Parathyroid adenoma (tissue), 2 donors: Measurements from ENCODE around the gene SHH.

Source experiments
- H2AFZ ChIP-seq: fragments of 300-600 bp; sonication (generic); one replicate; pipeline ENCODE4 v1.7.0; 2017; ENCODE audit warnings: antibody characterized with exemption, mild to moderate bottlenecking
- H3K27ac ChIP-seq: fragments of 300-600 bp; sonication (generic); one replicate; pipeline ENCODE4 v1.7.0; 2017
- H3K27me3 ChIP-seq: fragments of 300-600 bp; sonication (generic); one replicate; pipeline ENCODE4 v1.7.0; 2017; ENCODE audit warnings: low read length; ENCODE audit not compliant: control insufficient read depth, insufficient read depth
- H3K36me3 ChIP-seq: fragments of 300-600 bp; sonication (generic); one replicate; pipeline ENCODE4 v1.7.0; 2017; ENCODE audit warnings: low read length; ENCODE audit not compliant: control insufficient read depth, insufficient read depth
- H3K4me1 ChIP-seq: fragments of 300-600 bp; sonication (generic); one replicate; pipeline ENCODE4 v1.7.0; 2017; ENCODE audit warnings: control low read depth
- H3K4me2 ChIP-seq: fragments of 300-600 bp; sonication (generic); one replicate; pipeline ENCODE4 v1.7.0; 2017; ENCODE audit warnings: low read length
- H3K4me3 ChIP-seq: fragments of 300-600 bp; sonication (generic); one replicate; pipeline ENCODE4 v1.7.0; 2017; ENCODE audit warnings: low read depth, low read length
- H3K79me2 ChIP-seq: fragments of 300-600 bp; sonication (generic); one replicate; pipeline ENCODE4 v1.7.0; 2017; ENCODE audit warnings: control low read depth
- H3K9ac ChIP-seq: fragments of 300-600 bp; sonication (generic); one replicate; pipeline ENCODE4 v1.7.0; 2017; ENCODE audit warnings: mild to moderate bottlenecking
- H3K9me3 ChIP-seq: fragments of 300-600 bp; sonication (generic); one replicate; pipeline ENCODE4 v1.7.0; 2017; ENCODE audit warnings: low read length; ENCODE audit not compliant: control insufficient read depth
- CTCF ChIP-seq: fragments of 300-600 bp; sonication (generic); IDR thresholded peaks from one replicate; pipeline ENCODE4 v1.7.0; 2017; ENCODE audit warnings: antibody characterized with exemption, mild to moderate bottlenecking
- donor health status: primary hyperparathyroidism.

SHH gene

GRCh38 chr7:155773531-155773930 lies 38.7 kb downstream of the SHH start:
- Histone ChIP-seq H3K79me2 (peaks cover 6% of the 10 kb centered on the region), H3K4me2 (no peak overlapping the region), H3K4me1 (no peaks in the 10 kb centered on the region), H3K27ac (no peak overlapping the region), H3K36me3 (no peaks in the 10 kb centered on the region), H3K27me3 (no peaks in the 10 kb centered on the region), H3K9me3 (no peaks in the 10 kb centered on the region), H3K4me3 (no peak overlapping the region), H2AFZ (no peak overlapping the region), H3K9ac (no peak overlapping the region)
- TF ChIP-seq CTCF: no peak

GRCh38 chr7:155770241-155770640 lies 42.0 kb downstream of the SHH start:
- no peak for TF ChIP-seq CTCF
- H3K9ac ChIP-seq: no peak overlapping the region
- H3K4me3 ChIP-seq: no peak overlapping the region
- no peak overlapping the region for H3K4me2 ChIP-seq
- H3K27me3 ChIP-seq: no peaks in the 10 kb centered on the region
- no peak overlapping the region for H2AFZ ChIP-seq
- H3K36me3 ChIP-seq: no peaks in the 10 kb centered on the region
- no peaks in the 10 kb centered on the region for H3K9me3 ChIP-seq
- H3K4me1 ChIP-seq: no peaks in the 10 kb centered on the region
- peaks cover 12% of the 10 kb centered on the region for H3K79me2 ChIP-seq
- H3K27ac ChIP-seq: no peak overlapping the region

- no peak overlapping the region for H3K27ac ChIP-seq
- no peaks in the 10 kb centered on the region for H3K36me3 ChIP-seq
- no peak overlapping the region for H3K9ac ChIP-seq
These were observed 42.6 kb downstream of the SHH start for GRCh38 chr7:155769701-155770100.

GRCh38 chr7:155766966-155767916 lies 45.0 kb downstream of the SHH start:
- no peak for TF ChIP-seq CTCF

More at GRCh38 chr7:155769701-155770100, 42.6 kb downstream of the SHH start:
- Histone ChIP-seq H3K27me3 (no peaks in the 10 kb centered on the region), H3K4me1 (no peaks in the 10 kb centered on the region), H3K4me3 (no peak overlapping the region), H3K9me3 (no peaks in the 10 kb centered on the region), H3K4me2 (no peak overlapping the region), H2AFZ (no peak overlapping the region), H3K79me2 (peaks cover 12% of the 10 kb centered on the region)
- TF ChIP-seq CTCF: no peak

More at GRCh38 chr7:155766966-155767916, 45.0 kb downstream of the SHH start:
- no peaks in the 10 kb centered on the region for H3K9me3 ChIP-seq
- peaks cover 12% of the 10 kb centered on the region for H3K79me2 ChIP-seq
- H3K27me3 ChIP-seq: no peaks in the 10 kb centered on the region
- no peak overlapping the region for H3K4me2 ChIP-seq
- H3K36me3 ChIP-seq: no peaks in the 10 kb centered on the region
- H3K4me3 ChIP-seq: no peak overlapping the region
- H3K9ac ChIP-seq: no peak overlapping the region
- no peaks in the 10 kb centered on the region for H3K4me1 ChIP-seq
- H2AFZ ChIP-seq: no peak overlapping the region
- no peak overlapping the region for H3K27ac ChIP-seq
